GM12801 (cell line): Measurements from ENCODE around the gene BIRC5.

ENCODE experiments used
- TF ChIP-seq, protein P1 (sequence below): IDR thresholded peaks from one replicate; pipeline ENCODE4 v1.5.1; 2011; ENCODE audit warnings: control low read depth; ENCODE audit not compliant: insufficient read length; ENCODE audit errors: extremely low read depth

Gene BIRC5

DNA sequence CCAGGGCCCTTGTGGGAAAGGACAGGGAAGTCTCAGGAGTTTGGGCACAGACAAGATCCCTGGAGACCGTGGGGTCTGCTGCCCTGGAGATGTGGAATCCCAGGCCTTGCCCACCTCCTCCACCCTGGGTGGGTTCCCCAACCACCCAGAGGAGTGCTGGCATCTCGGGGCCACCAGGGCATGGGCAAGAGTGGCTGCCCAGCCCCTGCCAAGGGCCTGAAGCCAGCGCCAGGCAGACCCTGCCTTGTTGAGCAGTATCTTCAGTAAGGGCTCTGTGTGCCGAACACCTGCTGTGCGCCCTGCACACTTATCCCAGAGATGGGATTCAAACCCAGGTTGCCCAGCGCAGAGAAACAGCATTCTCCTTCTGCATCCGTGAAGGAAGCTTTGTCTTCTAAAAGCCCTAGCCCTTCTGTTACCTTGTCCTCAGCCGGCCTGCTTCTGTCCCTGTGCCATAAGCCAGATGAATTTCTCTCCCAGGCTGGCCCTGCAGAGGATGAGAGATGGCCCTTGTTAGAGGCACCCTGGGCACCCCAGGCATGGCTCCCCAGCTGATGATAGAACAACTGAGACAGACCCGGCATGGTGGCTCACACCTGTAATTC, 49.8 kb downstream of the BIRC5 start:
- TF ChIP-seq, protein P1, sequence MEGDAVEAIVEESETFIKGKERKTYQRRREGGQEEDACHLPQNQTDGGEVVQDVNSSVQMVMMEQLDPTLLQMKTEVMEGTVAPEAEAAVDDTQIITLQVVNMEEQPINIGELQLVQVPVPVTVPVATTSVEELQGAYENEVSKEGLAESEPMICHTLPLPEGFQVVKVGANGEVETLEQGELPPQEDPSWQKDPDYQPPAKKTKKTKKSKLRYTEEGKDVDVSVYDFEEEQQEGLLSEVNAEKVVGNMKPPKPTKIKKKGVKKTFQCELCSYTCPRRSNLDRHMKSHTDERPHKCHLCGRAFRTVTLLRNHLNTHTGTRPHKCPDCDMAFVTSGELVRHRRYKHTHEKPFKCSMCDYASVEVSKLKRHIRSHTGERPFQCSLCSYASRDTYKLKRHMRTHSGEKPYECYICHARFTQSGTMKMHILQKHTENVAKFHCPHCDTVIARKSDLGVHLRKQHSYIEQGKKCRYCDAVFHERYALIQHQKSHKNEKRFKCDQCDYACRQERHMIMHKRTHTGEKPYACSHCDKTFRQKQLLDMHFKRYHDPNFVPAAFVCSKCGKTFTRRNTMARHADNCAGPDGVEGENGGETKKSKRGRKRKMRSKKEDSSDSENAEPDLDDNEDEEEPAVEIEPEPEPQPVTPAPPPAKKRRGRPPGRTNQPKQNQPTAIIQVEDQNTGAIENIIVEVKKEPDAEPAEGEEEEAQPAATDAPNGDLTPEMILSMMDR = no peak

DNA sequence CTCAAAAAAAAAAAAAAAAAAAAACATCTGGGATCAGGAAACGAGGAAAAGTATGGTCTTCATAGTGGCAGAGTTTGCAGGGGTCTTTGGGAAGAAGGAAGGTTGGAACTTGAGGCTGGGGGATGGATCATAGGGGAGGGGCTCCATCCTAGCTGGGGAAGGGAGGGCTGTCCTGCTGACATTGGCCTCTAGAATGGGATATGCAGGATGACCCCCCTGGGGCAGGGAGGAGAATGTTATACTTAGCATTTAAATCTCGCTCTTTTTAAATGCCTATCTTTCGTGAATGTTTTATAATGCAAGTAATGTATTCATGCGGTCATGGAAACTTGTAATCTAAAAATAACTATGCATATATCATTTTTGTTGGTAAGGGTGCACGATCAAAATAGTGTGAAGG, 50.5 kb downstream of the BIRC5 start:
- TF ChIP-seq, protein P1 = no peak

DNA sequence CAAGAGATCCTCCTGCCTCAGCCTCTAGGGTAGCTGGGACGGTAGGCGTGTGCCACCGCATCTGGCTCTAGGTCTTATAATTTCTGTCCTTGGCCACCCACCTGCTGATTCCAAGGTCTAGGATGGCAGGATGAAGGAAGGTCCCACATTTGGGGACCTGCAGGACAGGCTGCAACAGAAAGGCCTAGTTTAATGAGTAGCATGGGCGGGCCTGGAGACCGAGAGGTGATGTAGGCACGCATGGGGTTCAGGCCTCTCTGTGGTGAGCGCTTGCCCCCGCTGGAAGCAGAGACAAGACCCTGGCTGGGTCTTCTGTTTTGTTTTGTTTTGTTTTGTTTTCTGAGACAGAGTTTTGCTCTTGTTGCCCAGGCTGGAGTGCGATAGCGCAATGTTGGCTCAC, 51.1 kb downstream of the BIRC5 start:
- TF ChIP-seq, protein P1 = no peak

DNA sequence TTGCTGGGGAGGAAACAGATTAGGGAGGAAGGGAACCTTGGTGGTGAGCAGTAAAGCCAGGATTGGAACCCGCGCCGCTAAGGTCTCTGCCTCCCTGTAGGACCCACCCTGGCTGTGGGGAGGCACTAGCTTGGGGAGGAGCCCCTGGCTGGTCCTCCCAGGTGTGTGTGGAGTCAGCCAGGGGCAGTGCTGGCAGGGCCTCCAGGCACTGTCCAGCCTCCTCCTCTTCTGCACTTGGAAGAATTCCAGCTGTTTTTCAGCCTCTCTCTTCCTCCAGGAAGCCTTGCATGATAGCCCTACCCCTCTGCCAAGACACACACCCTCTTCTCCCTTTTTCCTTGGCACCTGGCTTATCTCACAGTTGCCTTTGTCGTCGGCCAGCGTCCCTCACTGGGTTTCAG, 52.2 kb downstream of the BIRC5 start:
- TF ChIP-seq, protein P1 = no peak

DNA sequence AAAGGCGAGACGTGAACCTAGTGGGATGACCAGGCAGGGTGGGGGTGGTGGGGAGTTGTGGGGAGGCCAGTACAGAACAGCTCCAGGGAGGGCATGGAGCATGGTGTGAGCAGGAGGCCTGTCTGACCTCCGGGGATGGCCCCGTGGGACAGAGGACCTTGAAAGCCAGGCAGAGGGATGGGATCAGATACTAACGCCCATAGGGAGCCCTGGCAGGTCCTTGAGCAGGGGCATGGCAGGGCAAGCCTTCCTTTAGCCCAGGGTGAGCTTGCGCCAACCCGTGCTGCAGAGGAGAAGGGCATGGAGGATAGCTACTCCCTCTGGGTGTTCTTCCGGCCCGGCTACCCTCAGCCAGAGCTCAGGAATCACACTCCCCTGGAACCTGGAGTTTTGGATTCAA, 52.7 kb downstream of the BIRC5 start:
- TF ChIP-seq, protein P1 = no peak

DNA sequence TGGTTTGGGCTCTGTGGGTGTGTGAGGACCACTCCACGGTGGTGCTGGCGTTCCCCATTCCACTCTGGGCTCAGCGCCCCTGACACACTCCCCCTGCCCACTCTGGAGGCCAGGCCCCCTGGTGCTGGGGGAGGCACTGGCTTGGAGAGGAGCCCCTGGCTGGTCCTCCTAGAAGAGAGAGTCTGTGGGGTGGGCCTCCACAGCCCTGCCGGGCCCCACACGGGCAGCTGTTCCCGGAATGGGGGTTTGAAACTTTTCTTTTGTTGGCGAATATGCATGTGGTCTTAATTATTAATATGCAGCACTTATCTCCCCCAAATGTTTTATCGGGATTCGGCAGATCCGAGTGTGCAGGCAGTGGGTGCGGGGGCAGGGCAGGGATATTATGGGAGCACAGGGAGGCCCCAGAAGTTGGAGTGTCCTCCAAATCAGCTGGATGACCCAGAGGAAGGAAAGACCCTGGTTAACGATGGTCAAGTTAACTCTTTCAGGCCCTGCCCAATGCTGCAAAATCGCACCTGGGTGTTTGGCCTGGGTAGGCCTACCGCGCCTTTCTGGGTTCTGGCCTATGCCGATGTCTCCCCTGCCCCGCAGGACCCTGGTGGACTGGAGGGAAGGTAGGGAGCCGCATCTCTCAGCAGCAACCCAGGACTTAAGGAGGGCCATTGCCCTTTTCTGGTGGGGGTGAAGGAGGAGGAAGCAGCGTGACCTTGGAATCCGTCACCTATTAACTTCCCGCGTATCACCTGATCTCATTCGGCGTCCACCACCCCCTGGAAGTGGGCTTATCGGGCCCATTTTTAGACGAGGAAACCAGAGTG, 53.4 kb downstream of the BIRC5 start:
- TF ChIP-seq, protein P1 = no peak

DNA sequence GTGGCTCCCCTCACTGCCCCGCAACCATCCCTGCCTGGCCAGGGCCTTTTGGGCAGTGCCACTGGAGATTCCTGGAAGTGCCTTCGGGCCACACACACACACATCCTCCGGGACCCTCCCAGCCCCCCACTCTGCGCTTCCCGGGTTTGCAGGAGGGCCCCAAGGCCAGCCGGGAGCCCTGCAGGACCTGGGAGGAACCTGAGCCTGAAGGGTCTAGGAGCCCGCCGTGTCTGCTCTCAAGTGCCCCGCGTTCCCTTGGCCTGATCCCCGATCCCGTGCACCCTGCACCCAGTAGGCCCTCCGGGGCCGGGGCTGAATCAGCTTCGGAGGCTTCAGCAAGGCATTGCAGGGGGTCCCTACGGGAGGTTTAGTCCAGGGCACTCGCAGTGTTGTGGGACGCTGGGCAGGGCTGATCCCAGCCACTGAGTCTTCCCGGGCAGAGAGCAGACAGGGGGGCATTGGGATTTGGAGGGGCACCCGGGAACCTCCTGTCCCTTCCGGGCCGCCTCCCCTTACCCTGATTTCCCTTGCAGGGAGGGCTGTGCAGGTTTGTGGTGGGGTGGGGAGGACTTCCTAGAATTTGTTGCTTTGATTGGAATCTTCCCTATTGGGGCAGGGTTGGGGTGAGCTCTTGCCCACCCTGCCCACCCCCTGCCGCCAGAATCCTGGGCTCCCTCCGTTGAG, 54.3 kb downstream of the BIRC5 start:
- TF ChIP-seq, protein P1 = no peak
